NCI-H226 (cell line): ENCODE measurements around the gene OR51E1.

Experiments used
- DNase-seq: peaks from one replicate; pipeline ENCODE4 v3.0.0-alpha.2; 2015

Gene OR51E1

DNA sequence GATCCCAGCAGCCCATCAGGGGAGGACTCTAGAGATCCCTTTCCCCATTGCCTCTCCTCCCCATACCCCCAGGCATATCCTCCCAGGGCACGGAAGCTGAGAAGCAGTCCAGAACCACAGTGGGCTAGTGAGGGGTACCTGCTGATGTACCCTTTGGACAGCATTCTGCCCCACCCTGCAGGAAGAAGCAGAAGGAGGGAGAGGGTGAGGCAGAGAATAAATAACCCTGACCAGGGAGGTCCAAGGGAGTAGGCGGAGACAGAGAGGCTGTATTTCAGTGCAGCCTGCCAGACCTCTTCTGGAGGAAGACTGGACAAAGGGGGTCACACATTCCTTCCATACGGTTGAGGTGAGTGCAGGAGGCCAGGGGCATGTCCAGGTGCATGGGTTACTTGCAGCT, at the start of gene OR51E1:
OR51E1 (plus strand) TSS at position 301 of the 400 bp plus-strand sequence. CDS start 8,545 bp downstream, outside the sequence.
- DNase-seq, result no peak

GRCh38 chr11:4605057-4605456, 38.7 kb upstream of the OR51E1 start:
- DNase-seq, result no peak

DNA sequence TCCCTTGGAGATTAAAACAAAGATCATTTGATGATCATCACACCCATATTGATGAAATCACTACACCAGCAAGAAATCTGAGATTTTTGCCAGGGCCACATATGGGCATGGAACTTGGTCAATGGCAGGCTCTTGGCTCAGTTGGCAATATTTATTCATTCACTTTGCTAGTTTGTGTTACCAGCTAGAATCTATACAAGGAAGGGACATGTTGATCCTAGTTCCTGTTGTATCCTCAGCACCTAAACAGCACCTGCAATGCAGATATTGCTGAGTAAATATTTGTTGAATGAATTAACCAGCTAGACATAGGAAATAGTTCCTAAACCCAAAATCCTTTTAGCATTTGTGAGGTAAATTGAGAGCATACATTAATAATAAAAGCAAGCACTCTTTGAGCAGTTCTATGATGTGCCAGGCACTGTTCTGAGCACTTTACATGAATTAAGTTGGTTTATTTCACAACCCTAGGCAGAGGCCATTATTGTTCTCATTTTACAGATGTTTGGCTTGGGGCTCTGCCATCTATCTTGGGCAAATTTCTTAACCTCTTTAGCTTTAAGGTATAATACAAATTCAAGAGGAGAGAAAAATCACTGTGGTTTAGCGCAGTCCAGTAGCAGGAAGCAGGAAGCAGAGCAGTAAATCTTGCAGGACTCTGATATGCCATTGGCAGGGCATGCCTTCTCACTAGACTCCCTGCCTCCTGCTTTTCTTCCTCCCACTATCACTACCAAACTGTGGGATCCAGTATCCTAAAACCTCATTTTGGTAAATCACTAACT, 37.4 kb upstream of the OR51E1 start:
- peak; percentile 25 for DNase-seq

- DNase-seq, result no peak
These were observed 36.7 kb upstream of the OR51E1 start for GRCh38 chr11:4607096-4607495.

- peak; percentile 98 for DNase-seq
These were observed 35.8 kb upstream of the OR51E1 start, which contains the start of gene TRIM68 for GRCh38 chr11:4607781-4608666. Gene TRIM68, minus strand, starts transcription at chr11:4608231. Its CDS starts 2,727 bp downstream, at chr11:4605504.

- peak; percentile 33 for DNase-seq
These were observed 33.4 kb upstream of the OR51E1 start for GRCh38 chr11:4610258-4610935.

DNA sequence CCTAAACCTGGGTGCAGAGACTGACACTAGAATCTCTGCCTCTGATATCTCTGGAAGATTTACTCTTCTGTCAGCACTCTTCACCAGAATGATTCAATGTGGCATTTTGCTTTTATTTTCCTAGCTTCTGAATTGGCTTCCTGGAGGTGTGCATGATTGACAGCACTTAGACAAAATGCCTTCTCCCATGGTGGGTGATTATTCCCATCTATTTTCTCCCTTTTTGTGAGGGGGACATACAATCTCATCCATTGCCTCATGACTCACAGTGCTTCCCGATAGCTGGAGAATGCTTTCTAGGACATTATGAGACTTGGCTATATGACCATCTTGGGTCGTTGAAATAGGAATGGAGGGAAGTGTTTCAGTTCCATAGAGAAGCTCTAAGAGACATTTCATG, 31.8 kb upstream of the OR51E1 start:
- no peak for DNase-seq

GRCh38 chr11:4615856-4616444, 27.8 kb upstream of the OR51E1 start:
- DNase-seq, result no peak

GRCh38 chr11:4619514-4619913, 24.3 kb upstream of the OR51E1 start:
- no peak for DNase-seq

DNA sequence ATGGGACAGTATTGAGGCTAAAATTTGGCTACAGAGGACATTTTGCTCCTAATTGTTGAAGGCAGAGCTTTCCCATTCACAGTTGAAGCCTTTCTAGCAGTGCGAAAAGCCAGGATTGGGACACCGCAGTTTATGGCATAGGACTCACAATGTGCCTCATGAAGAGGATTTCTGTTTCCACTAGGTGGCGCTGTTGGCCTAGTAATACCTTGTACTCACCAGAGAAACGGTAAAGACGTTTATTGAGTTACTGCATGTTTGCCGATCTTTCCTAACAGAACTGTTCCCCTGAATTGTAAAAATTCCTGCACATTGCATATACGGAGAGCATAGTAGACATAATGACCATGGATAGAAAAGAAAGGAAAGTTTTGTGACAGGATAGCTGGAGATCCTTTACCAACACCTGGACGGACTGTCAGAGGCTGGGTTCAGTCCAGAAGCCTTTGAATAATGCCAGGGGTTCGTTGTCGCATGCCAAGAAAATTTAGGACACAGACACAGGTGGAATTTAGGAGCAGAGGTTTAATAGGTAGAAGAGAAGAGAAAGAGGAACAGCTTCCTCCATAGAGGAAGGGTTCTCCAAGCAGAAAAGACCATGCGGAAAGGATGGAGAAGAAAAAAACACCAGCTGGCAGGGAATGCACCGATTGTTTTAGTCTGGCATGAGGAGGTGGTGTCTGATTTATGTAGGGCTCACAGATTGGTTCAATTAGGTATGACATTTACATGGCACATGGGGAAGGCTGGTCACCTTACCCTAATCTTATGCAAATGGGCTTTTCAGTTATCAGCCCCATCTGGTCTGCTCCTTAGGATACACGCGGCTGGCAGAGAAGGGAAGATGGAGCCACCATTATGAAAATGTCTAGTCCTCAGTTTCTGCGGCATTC, 17.3 kb upstream of the OR51E1 start:
- DNase-seq, result peak; percentile 30

DNA sequence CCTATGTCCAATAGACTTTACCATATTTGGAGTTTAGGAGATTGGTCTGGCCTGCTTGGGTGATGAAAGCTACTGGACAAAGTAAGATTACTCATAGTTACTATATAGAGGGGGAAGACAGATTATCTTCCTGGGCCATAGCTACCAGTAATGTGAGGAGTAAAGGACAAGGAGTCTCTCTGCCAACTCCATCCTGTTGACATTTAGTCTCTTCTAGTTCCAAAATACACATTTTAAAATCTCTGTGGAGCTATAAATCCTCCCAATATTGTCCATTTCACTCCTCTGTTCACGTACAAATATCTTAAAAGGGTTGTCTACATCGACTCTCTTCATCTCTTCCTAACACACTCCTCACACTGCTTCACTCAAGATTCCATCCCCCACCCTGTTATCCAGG, 7.6 kb upstream of the OR51E1 start:
- DNase-seq, result no peak

- DNase-seq, result peak; percentile 43
These were observed 6.7 kb upstream of the OR51E1 start, which contains the start of gene OR51D1 for GRCh38 chr11:4636962-4637661. Gene OR51D1, plus strand, starts transcription at chr11:4637477. Its CDS starts 2,314 bp downstream, at chr11:4639791.

GRCh38 chr11:4637662-4638047, 6.1 kb upstream of the OR51E1 start:
- no peak for DNase-seq

- DNase-seq, result no peak
These were observed 3.9 kb upstream of the OR51E1 start for GRCh38 chr11:4639931-4640330.

DNA sequence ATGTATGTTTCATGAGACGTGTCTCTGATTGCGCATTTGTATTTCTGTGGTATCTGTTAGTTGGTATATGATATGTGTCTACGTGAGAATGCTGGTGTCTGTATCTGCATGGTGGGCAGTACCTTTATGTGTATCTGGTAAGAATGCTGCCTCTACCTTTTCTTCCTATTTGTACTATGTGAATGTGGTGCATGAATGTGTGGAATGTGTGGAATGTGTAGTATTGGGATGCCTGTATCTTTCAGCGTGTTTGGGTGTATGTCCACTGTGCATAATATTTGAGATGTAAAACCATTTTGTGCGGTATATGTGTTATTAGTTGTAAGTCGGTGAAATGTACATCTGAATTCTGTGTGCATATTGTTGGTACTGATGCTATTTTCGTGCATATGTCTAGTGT, 2.3 kb upstream of the OR51E1 start:
- DNase-seq, result no peak

- no peak for DNase-seq
These were observed 1.7 kb upstream of the OR51E1 start for GRCh38 chr11:4642043-4642442.

- no peak for DNase-seq
These were observed 706 bp upstream of the OR51E1 start for GRCh38 chr11:4643076-4643475.

GRCh38 chr11:4644233-4644632, 451 bp downstream of the OR51E1 start:
- no peak for DNase-seq

GRCh38 chr11:4645974-4646373, 2.2 kb downstream of the OR51E1 start:
- DNase-seq, result no peak

GRCh38 chr11:4647766-4648165, 4.0 kb downstream of the OR51E1 start:
- no peak for DNase-seq
